Fibroblast of lung (primary cell): ENCODE results near the gene INVS.

Experiments
- CTCF ChIP-seq, 2 donors: IDR thresholded peaks in 1 of 2; conservative IDR thresholded peaks in 1 of 2; 1 replicate in 1 of 2; 2 replicates in 1 of 2; pipeline ENCODE4 v1.5.1; 2011 to 2012; ENCODE audit warnings: low read length in 2 of 2, control low read depth in 1 of 2, inconsistent platforms in 1 of 2, low read depth in 1 of 2, mild to moderate bottlenecking in 1 of 2
- EZH2 ChIP-seq: IDR thresholded peaks from 2 replicates; pipeline ENCODE4 v1.5.1; 2012; ENCODE audit warnings: low read length, control low read depth, mild to moderate bottlenecking; ENCODE audit errors: missing control alignments

DNA sequence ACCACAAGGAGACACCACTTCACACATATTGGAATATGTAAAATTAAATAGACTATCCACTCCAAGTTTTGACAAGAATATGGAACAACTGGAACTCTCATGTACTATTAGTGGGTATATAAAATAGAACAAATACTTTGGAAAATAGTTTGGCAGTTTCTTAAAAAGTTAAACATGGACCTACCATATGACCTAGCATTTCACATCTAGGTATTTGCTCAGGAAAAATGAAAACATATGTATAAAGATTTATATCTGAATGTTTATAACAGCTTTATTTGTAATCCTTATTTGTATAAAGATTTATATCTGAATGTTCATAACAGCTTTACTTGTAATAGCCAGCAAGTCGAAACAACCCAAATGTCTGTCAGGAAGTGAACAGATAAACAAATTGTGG, 49.5 kb upstream of the INVS start:
- TF ChIP-seq CTCF (conservative IDR thresholded peaks at IDR 0.05 in 1 of 2, IDR thresholded peaks at IDR 0.05 in 1 of 2; ENCODE audit: low read depth in 1 of 2, low read length in 2 of 2) (no peak), EZH2 (no peak)
